ENCODE data around the gene HARBI1.

DNA sequence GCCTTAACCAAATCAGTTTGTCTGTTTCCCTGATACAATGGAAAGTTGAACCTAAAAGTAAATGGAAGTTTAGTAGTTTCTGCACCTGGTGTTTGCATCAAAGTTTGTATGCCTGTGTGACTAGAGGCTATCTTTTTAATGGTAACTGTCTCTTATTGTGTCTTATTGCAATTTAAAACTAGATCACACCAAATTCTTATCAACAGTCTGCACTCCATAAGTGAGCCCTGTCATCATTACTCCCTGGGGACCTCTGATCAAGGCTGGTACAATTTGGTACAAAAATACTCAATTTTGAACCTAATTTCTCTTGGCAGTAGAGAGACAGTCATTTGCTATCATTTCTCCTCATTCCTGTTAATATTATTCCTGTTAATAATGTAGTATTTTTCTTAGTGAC, 45.3 kb upstream of the HARBI1 start:
- TF ChIP-seq ESRRA (IDR thresholded peaks at IDR 0.05; ENCODE audit: low read length) (no peak), RFX5 (IDR thresholded peaks at IDR 0.05; ENCODE audit: low read depth, low read length) (no peak), POLR2AphosphoS5 (IDR thresholded peaks at IDR 0.05; ENCODE audit: low read length) (no peak), POLR2A (IDR thresholded peaks at IDR 0.05; ENCODE audit: low read depth, low read length) (no peak), EZH2 (IDR thresholded peaks at IDR 0.05; ENCODE audit: borderline replicate concordance, control insufficient read depth, low read depth, low read length) (no peak)
- TF ChIP-seq, protein P1, sequence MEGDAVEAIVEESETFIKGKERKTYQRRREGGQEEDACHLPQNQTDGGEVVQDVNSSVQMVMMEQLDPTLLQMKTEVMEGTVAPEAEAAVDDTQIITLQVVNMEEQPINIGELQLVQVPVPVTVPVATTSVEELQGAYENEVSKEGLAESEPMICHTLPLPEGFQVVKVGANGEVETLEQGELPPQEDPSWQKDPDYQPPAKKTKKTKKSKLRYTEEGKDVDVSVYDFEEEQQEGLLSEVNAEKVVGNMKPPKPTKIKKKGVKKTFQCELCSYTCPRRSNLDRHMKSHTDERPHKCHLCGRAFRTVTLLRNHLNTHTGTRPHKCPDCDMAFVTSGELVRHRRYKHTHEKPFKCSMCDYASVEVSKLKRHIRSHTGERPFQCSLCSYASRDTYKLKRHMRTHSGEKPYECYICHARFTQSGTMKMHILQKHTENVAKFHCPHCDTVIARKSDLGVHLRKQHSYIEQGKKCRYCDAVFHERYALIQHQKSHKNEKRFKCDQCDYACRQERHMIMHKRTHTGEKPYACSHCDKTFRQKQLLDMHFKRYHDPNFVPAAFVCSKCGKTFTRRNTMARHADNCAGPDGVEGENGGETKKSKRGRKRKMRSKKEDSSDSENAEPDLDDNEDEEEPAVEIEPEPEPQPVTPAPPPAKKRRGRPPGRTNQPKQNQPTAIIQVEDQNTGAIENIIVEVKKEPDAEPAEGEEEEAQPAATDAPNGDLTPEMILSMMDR (IDR thresholded peaks at IDR 0.05 in 2 of 3, conservative IDR thresholded peaks at IDR 0.05 in 1 of 3; ENCODE audit: control insufficient read depth in 2 of 3, extremely low read depth in 1 of 3, insufficient read depth in 1 of 3, low read depth in 3 of 3, low read length in 3 of 3): no peak
- TF ChIP-seq, protein P2, sequence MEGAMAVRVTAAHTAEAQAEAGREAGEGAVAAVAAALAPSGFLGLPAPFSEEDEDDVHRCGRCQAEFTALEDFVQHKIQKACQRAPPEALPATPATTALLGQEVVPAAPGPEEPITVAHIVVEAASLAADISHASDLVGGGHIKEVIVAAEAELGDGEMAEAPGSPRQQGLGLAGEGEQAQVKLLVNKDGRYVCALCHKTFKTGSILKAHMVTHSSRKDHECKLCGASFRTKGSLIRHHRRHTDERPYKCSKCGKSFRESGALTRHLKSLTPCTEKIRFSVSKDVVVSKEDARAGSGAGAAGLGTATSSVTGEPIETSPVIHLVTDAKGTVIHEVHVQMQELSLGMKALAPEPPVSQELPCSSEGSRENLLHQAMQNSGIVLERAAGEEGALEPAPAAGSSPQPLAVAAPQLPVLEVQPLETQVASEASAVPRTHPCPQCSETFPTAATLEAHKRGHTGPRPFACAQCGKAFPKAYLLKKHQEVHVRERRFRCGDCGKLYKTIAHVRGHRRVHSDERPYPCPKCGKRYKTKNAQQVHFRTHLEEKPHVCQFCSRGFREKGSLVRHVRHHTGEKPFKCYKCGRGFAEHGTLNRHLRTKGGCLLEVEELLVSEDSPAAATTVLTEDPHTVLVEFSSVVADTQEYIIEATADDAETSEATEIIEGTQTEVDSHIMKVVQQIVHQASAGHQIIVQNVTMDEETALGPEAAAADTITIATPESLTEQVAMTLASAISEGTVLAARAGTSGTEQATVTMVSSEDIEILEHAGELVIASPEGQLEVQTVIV (IDR thresholded peaks at IDR 0.05; ENCODE audit: borderline replicate concordance, partially characterized antibody): no peak
- TF ChIP-seq, protein P3, sequence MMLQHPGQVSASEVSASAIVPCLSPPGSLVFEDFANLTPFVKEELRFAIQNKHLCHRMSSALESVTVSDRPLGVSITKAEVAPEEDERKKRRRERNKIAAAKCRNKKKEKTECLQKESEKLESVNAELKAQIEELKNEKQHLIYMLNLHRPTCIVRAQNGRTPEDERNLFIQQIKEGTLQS (IDR thresholded peaks at IDR 0.05; ENCODE audit: borderline replicate concordance, extremely low read depth, low read depth, low read length): no peak
